Pulmonary artery endothelial cell (primary cell): ENCODE data around the gene INO80B. TPM values are rescaled to one million over a fixed set of nuclear protein-coding genes. Genes with fewer than 3 reads are reported as not detected.
"Not testable (repeated sequence)": the region's sequence is repeated elsewhere in the genome, so short reads cannot be mapped to it uniquely, and the experiment has no call there.

Experiments
- DNase-seq: peaks from one replicate; pipeline ENCODE4 v3.0.0-alpha.2; 2011; ENCODE audit warnings: low read depth, low spot score
- total RNA-seq: library from RNA; depleted of rRNA; stranded (reverse); fragments of >200 nt; gene quantifications from 2 replicates; pipeline ENCODE4 v1.2.3, GENCODE V29; 2014

Gene INO80B
- total RNA-seq, 1 donor from 2014 or later, result 13.1 TPM

GRCh38 chr2:74474899-74475298, 20.0 kb downstream of the INO80B start:
- DNase-seq, result no peak

- DNase-seq, result no peak
Measured at GRCh38 chr2:74481431-74481830, 26.5 kb downstream of the INO80B start.

GRCh38 chr2:74481961-74482800, 27.3 kb downstream of the INO80B start:
- no peak for DNase-seq

- DNase-seq, result peak; percentile 84
Measured at GRCh38 chr2:74482801-74483674, 28.2 kb downstream of the INO80B start, which contains the start of the genes CCDC142 and TTC31. Gene CCDC142, minus strand, starts transcription at chr2:74482998. Its CDS starts 161 bp downstream, at chr2:74482837. Gene TTC31, plus strand, starts transcription at chr2:74483081. Its CDS starts 15 bp downstream, at chr2:74483096.

- not testable (repeated sequence) for DNase-seq
Measured at GRCh38 chr2:74483675-74484164, 28.8 kb downstream of the INO80B start.

GRCh38 chr2:74486141-74486540, 31.3 kb downstream of the INO80B start:
- no peak for DNase-seq

GRCh38 chr2:74488643-74489481, 34.0 kb downstream of the INO80B start:
- DNase-seq, result no peak

GRCh38 chr2:74489906-74490305, 35.0 kb downstream of the INO80B start:
- DNase-seq, result no peak

GRCh38 chr2:74491648-74492544, 37.0 kb downstream of the INO80B start:
- DNase-seq, result no peak

- no peak for DNase-seq
Measured at GRCh38 chr2:74493546-74493945, 38.7 kb downstream of the INO80B start.

GRCh38 chr2:74495440-74495839, 40.6 kb downstream of the INO80B start:
- DNase-seq, result no peak

- DNase-seq, result no peak
Measured at GRCh38 chr2:74496997-74497776, 42.3 kb downstream of the INO80B start.

GRCh38 chr2:74497777-74498499, 43.1 kb downstream of the INO80B start:
- DNase-seq, result no peak

GRCh38 chr2:74498500-74499266, 43.8 kb downstream of the INO80B start:
- no peak for DNase-seq

- no peak for DNase-seq
Measured at GRCh38 chr2:74499267-74499939, 44.5 kb downstream of the INO80B start, which contains the start of gene LBX2. Gene LBX2, minus strand, starts transcription at chr2:74499603. Its CDS starts 66 bp downstream, at chr2:74499537.

GRCh38 chr2:74499940-74500577, 45.2 kb downstream of the INO80B start:
- no peak for DNase-seq

- DNase-seq, result no peak
Measured at GRCh38 chr2:74500578-74500946, 45.7 kb downstream of the INO80B start.
